Osteoblast (primary cell): ENCODE data around the gene PLXNA4. TPM values are rescaled to one million over a fixed set of nuclear protein-coding genes. Genes with fewer than 3 reads are reported as not detected.

Source experiments
- DNase-seq: peaks from one replicate; pipeline ENCODE4 v3.0.0; 2011; ENCODE audit warnings: low spot score, mixed read lengths; ENCODE audit not compliant: insufficient read length; ENCODE audit errors: missing footprints
- H2AFZ ChIP-seq: 2 replicates; pipeline ENCODE4 v1.6.0; 2011; ENCODE audit warnings: mild to moderate bottlenecking, low read length
- H3K27ac ChIP-seq: 2 replicates; pipeline ENCODE4 v1.5.1; 2011; ENCODE audit warnings: mild to moderate bottlenecking, low read depth, low read length, moderate library complexity
- H3K27me3 ChIP-seq: 2 replicates; pipeline ENCODE4 v1.6.0; 2012; ENCODE audit warnings: mild to moderate bottlenecking, control low read depth, inconsistent platforms, low read length, moderate library complexity; ENCODE audit not compliant: insufficient read depth
- H3K36me3 ChIP-seq: 2 replicates; pipeline ENCODE4 v1.5.1; 2011; ENCODE audit warnings: mild to moderate bottlenecking, low read length, control low read depth, moderate library complexity; ENCODE audit not compliant: insufficient read depth
- H3K4me1 ChIP-seq: 2 replicates; pipeline ENCODE4 v1.5.1; 2011; ENCODE audit warnings: mild to moderate bottlenecking, low read length, control low read depth, moderate library complexity; ENCODE audit not compliant: insufficient read depth
- H3K4me2 ChIP-seq: 2 replicates; pipeline ENCODE4 v1.6.0; 2011; ENCODE audit warnings: mild to moderate bottlenecking, low read length; ENCODE audit not compliant: insufficient read depth
- H3K4me3 ChIP-seq: fragments of 200-600 bp; sonication (generic); 3 replicates; pipeline ENCODE4 v1.5.1; 2012; ENCODE audit warnings: mild to moderate bottlenecking, low read length, inconsistent platforms; ENCODE audit not compliant: insufficient read depth
- H3K79me2 ChIP-seq: 2 replicates; pipeline ENCODE4 v1.6.0; 2012; ENCODE audit warnings: mild to moderate bottlenecking, low read length, control low read depth, inconsistent platforms; ENCODE audit not compliant: insufficient read depth
- H3K9me3 ChIP-seq: 2 replicates; pipeline ENCODE4 v1.5.1; 2011; ENCODE audit warnings: low read depth, low read length, control low read depth
- H4K20me1 ChIP-seq: 2 replicates; pipeline ENCODE4 v1.6.0; 2012; ENCODE audit warnings: mild to moderate bottlenecking, low read length, control low read depth; ENCODE audit not compliant: insufficient read depth
- CTCF ChIP-seq: IDR thresholded peaks from 2 replicates; pipeline ENCODE4 v1.5.1; 2011; ENCODE audit warnings: mild to moderate bottlenecking, low read depth, low read length, moderate library complexity; ENCODE audit errors: extremely low read depth
- total RNA-seq: library from RNA; depleted of rRNA; stranded (reverse); fragments of >200 nt; gene quantifications from 2 replicates; pipeline ENCODE4 v1.2.3, GENCODE V29; 2012

The PLXNA4 gene
- total RNA-seq, 1 donor, result 4.3 TPM

- no peaks in the 10 kb centered on the region for H3K79me2 ChIP-seq
- peaks cover 20% of the 10 kb centered on the region for H3K27me3 ChIP-seq
- no peak for DNase-seq
- H4K20me1 ChIP-seq, result no peaks in the 10 kb centered on the region
- H3K9me3 ChIP-seq, result no peaks in the 10 kb centered on the region
- H2AFZ ChIP-seq, result no peak overlapping the region
- H3K4me3 ChIP-seq, result no peak overlapping the region
- TF ChIP-seq CTCF, result no peak
- no peak overlapping the region for H3K4me2 ChIP-seq
- no peaks in the 10 kb centered on the region for H3K4me1 ChIP-seq
- H3K27ac ChIP-seq, result no peak overlapping the region
- H3K36me3 ChIP-seq, result no peaks in the 10 kb centered on the region
These were observed 471.2 kb downstream of the PLXNA4 start for GRCh38 chr7:132105096-132105495.

- Histone ChIP-seq H3K27ac (no peak overlapping the region), H3K79me2 (no peaks in the 10 kb centered on the region), H3K36me3 (no peaks in the 10 kb centered on the region), H3K4me3 (no peak overlapping the region), H3K4me2 (no peak overlapping the region), H2AFZ (no peak overlapping the region), H4K20me1 (no peaks in the 10 kb centered on the region), H3K4me1 (no peaks in the 10 kb centered on the region), H3K27me3 (peaks cover 15% of the 10 kb centered on the region), H3K9me3 (no peaks in the 10 kb centered on the region)
- DNase-seq, result no peak
- TF ChIP-seq CTCF, result no peak
These were observed 472.6 kb downstream of the PLXNA4 start for GRCh38 chr7:132103718-132104117.

DNA sequence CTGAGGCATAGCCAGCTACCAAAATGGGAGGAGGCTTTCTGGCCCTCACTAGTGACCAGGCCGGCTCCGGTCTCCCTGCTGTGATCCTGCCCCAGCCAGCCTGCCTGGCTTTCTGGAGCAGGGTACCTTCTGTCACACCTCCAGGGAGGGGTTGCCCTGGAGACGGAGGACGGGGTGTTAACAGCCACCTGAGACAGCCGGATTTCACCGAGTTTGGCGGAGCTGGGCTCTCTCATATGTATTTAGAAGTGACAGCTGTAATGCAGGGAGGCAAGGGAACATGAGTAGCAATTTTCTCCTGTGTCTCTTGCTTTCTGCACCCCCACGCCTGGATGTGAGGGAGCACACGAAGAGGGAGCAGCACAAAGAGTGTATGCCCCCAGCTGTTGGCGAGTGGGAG lies 473.3 kb downstream of the PLXNA4 start:
- no peaks in the 10 kb centered on the region for H3K36me3 ChIP-seq
- H4K20me1 ChIP-seq, result no peaks in the 10 kb centered on the region
- H3K27ac ChIP-seq, result no peak overlapping the region
- H3K79me2 ChIP-seq, result no peaks in the 10 kb centered on the region
- H3K4me3 ChIP-seq, result no peak overlapping the region
- peaks cover 15% of the 10 kb centered on the region for H3K27me3 ChIP-seq
- no peak overlapping the region for H2AFZ ChIP-seq
- DNase-seq, result no peak
- no peaks in the 10 kb centered on the region for H3K4me1 ChIP-seq
- H3K9me3 ChIP-seq, result no peaks in the 10 kb centered on the region
- no peak for TF ChIP-seq CTCF
- no peak overlapping the region for H3K4me2 ChIP-seq

GRCh38 chr7:132102391-132102790 lies 473.9 kb downstream of the PLXNA4 start:
- H3K27ac ChIP-seq, result no peak overlapping the region
- DNase-seq, result no peak
- no peak overlapping the region for H3K4me2 ChIP-seq
- no peaks in the 10 kb centered on the region for H3K36me3 ChIP-seq
- H3K9me3 ChIP-seq, result no peaks in the 10 kb centered on the region
- H3K4me1 ChIP-seq, result no peaks in the 10 kb centered on the region
- H4K20me1 ChIP-seq, result no peaks in the 10 kb centered on the region
- no peak for TF ChIP-seq CTCF
- H3K4me3 ChIP-seq, result no peak overlapping the region
- H3K79me2 ChIP-seq, result no peaks in the 10 kb centered on the region
- H2AFZ ChIP-seq, result no peak overlapping the region
- H3K27me3 ChIP-seq, result peaks cover 15% of the 10 kb centered on the region
